Measurements from ENCODE around the gene PPFIA1. TPM values are rescaled to one million over a fixed set of nuclear protein-coding genes. Genes with fewer than 3 reads are reported as not detected.

PPFIA1 gene
- total and polyA plus RNA-seq, 2 of the 8 experiments (the other 6 are each of a cell fraction or from before 2014, with no cell fraction given) = 44.3 to 73.5 TPM

GRCh38 chr11:70281156-70281609, 10.7 kb downstream of the PPFIA1 start:
- 85% methylated on average over 7 of the region's 7 CpGs; no CpG with 5 or more reads in 1 of the 2 experiments for WGBS, 2 experiments (ENCODE audit: extremely low coverage in 1 of 2, insufficient coverage in 1 of 2, insufficient read length in 1 of 2, insufficient replicate concordance in 2 of 2, low coverage in 1 of 2, low lambda C conversion rate in 2 of 2, missing lambda C conversion rate in 1 of 2)
- H4K20me1 ChIP-seq (replicated peaks in 1 of 2; ENCODE audit: control insufficient read depth in 1 of 2, insufficient read depth in 2 of 2, low read length in 2 of 2) = peaks cover 17 to 24% of the 10 kb centered on the region in 2 experiments

More at GRCh38 chr11:70281156-70281609, 10.7 kb downstream of the PPFIA1 start:
- H3K36me3 ChIP-seq (ENCODE audit: control insufficient read depth in 2 of 4, insufficient read depth in 4 of 4, low read length in 3 of 4) = peaks cover 10 to 43% (median 25%) of the 10 kb centered on the region in 4 experiments; a peak in 7 of 8 replicates
- no peak overlapping the region for H2BK20ac ChIP-seq (ENCODE audit: low read length)
- CTCF ChIA-PET (ENCODE audit: partially characterized antibody) = interaction anchor here (1.2 to 1.4 kb wide), 2 partner anchors 13 to 81 kb away, joined by 3 to 4 read pairs; no protein-coding TSS in a partner anchor
- no peak overlapping the region for H2BK15ac ChIP-seq (ENCODE audit: low read length)
- no peak overlapping the region for H3K9ac ChIP-seq (replicated peaks in 1 of 4; ENCODE audit: extremely low read depth in 1 of 4, low read depth in 3 of 4, low read length in 3 of 4)
- no peak overlapping the region; the same call in 1 of the 2 replicates for H2BK5ac ChIP-seq (ENCODE audit: low read depth, low read length)
- no peak overlapping the region for H3K4me2 ChIP-seq (ENCODE audit: insufficient read depth in 1 of 2, low read depth in 2 of 2, low read length in 2 of 2)
- H3K4me3 ChIP-seq (ENCODE audit: extremely low read depth in 1 of 4, insufficient read depth in 2 of 4, low read depth in 3 of 4, low read length in 4 of 4) = no peak overlapping the region
- H3K27ac ChIP-seq (ENCODE audit: low read depth, low read length) = no peak overlapping the region; the same call in 1 of the 2 replicates
- peaks cover 16% of the 10 kb centered on the region for H3K79me1 ChIP-seq (ENCODE audit: low read depth, low read length)
- no peak overlapping the region for H3K18ac ChIP-seq (ENCODE audit: extremely low read depth, low read length)
- no peak overlapping the region for H3K4ac ChIP-seq (replicated peaks; ENCODE audit: insufficient read length, low read depth, low read length)
- TF ChIP-seq FOSL1 (IDR thresholded peaks at IDR 0.05; ENCODE audit: insufficient read depth, low read depth, low read length) = no peak
- TF ChIP-seq JUND (IDR thresholded peaks at IDR 0.05; ENCODE audit: low read length) = no peak
- no peak for TF ChIP-seq RFX5 (IDR thresholded peaks at IDR 0.05; ENCODE audit: borderline replicate concordance, low read depth, low read length)
- TF ChIP-seq HDAC2 (IDR thresholded peaks at IDR 0.05; ENCODE audit: borderline replicate concordance in 1 of 2, low read depth in 2 of 2, low read length in 2 of 2) = no peak
- TF ChIP-seq CBX8 (IDR thresholded peaks at IDR 0.05; ENCODE audit: borderline replicate concordance, low read depth, low read length) = no peak
- no peak for TF ChIP-seq KDM1A (IDR thresholded peaks at IDR 0.05; ENCODE audit: borderline replicate concordance, low read length)
- TF ChIP-seq YY1 (IDR thresholded peaks at IDR 0.05; ENCODE audit: low read depth, low read length) = no peak
- TF ChIP-seq SRF (IDR thresholded peaks at IDR 0.05; ENCODE audit: low read depth, low read length) = no peak
- no peak for TF ChIP-seq CHD1 (IDR thresholded peaks at IDR 0.05; ENCODE audit: low read depth, low read length)
- no peak for TF ChIP-seq SIN3A (conservative IDR thresholded peaks at IDR 0.05 in 1 of 2, IDR thresholded peaks at IDR 0.05 in 1 of 2; ENCODE audit: low read depth in 1 of 2, low read length in 2 of 2)
- no peak for TF ChIP-seq CREB1 (IDR thresholded peaks at IDR 0.05)
- no peak for TF ChIP-seq TCF12 (IDR thresholded peaks at IDR 0.05; ENCODE audit: low read depth, low read length)
- no peak for TF ChIP-seq BCL11A (IDR thresholded peaks at IDR 0.05; ENCODE audit: low read depth in 2 of 2, low read length in 2 of 2)
- TF ChIP-seq CEBPB (IDR thresholded peaks at IDR 0.05; ENCODE audit: low read depth, low read length) = no peak
- no peak overlapping the region for H4K91ac ChIP-seq (replicated peaks; ENCODE audit: insufficient read length, low read length)
- no peak overlapping the region for H3K14ac ChIP-seq (ENCODE audit: insufficient read length)
- H4K5ac ChIP-seq (ENCODE audit: insufficient read length, low read depth, low read length) = no peak overlapping the region
- H4K8ac ChIP-seq (ENCODE audit: extremely low read depth, insufficient read depth, low read length) = no peak overlapping the region
- no peak overlapping the region for H2AK5ac ChIP-seq (ENCODE audit: low read depth, low read length)
- H3K4me1 ChIP-seq (replicated peaks in 1 of 4; ENCODE audit: control insufficient read depth in 3 of 4, insufficient read depth in 4 of 4, low read length in 3 of 4) = no peaks in the 10 kb centered on the region; a peak in 1 of 7 replicates
- H2AFZ ChIP-seq (ENCODE audit: low read length) = no peak overlapping the region
- H3K27me3 ChIP-seq (replicated peaks in 1 of 4; ENCODE audit: control insufficient read depth in 3 of 4, extremely low read depth in 1 of 4, insufficient read depth in 3 of 4, low read length in 3 of 4) = no peaks in the 10 kb centered on the region
- POLR2A ChIA-PET (ENCODE audit: partially characterized antibody) = interaction anchor here (0.6 to 0.9 kb wide), 2 partner anchors 10 to 30 kb away, joined by 3 read pairs; no protein-coding TSS in a partner anchor
- H2BK120ac ChIP-seq (replicated peaks; ENCODE audit: low read depth, low read length) = no peak overlapping the region
- no peak for DNase-seq (ENCODE audit: low read depth in 1 of 2, low spot score in 2 of 2)
- no peaks in the 10 kb centered on the region for H3K9me3 ChIP-seq (ENCODE audit: insufficient read depth in 2 of 2, low read depth in 1 of 2, low read length in 1 of 2)
- no peak overlapping the region for H3K56ac ChIP-seq (replicated peaks; ENCODE audit: insufficient read length, low read depth, low read length)
- no peak overlapping the region for H2BK12ac ChIP-seq (ENCODE audit: low read depth, low read length)
- no peak for FAIRE-seq
- H3K23me2 ChIP-seq (ENCODE audit: low read depth, low read length) = no peaks in the 10 kb centered on the region; the same call in 1 of the 2 replicates
- peaks cover 4 to 77% of the 10 kb centered on the region in 2 experiments; a peak in 3 of 4 replicates for H3K79me2 ChIP-seq (ENCODE audit: control insufficient read depth in 1 of 2, insufficient read depth in 2 of 2, low read length in 2 of 2)
- H3K23ac ChIP-seq (ENCODE audit: insufficient read length) = no peak overlapping the region

Data from H1 (cell line).